T47D (cell line): ENCODE data around the gene TSPAN11.
A peak's percentile ranks its signal among the peaks of the same experiment; 100 is the strongest.

Source experiments
- DNase-seq, 2 experiments: peaks; one replicate each; pipeline versions ENCODE4 v3.0.0 to v3.0.0-alpha.2; 2011 to 2012; ENCODE audit warnings: low read depth in 1 of 2, low spot score in 1 of 2
- JUND ChIP-seq: IDR thresholded peaks from 2 replicates; pipeline ENCODE4 v1.6.1; 2012; ENCODE audit warnings: low read depth
- in situ Hi-C: cut with HindIII; loops from 2 replicates; pipeline ENCODE4 v1.10.0; 2016; ENCODE audit warnings: low sequenced_read_pairs, low pct_unique_long_range_greater_than_20kb

The TSPAN11 gene

GRCh38 chr12:30969006-30969405, 42.5 kb downstream of the TSPAN11 start:
- in situ Hi-C loops: no loop called here
- no peak for DNase-seq
- TF ChIP-seq JUND: no peak

DNA sequence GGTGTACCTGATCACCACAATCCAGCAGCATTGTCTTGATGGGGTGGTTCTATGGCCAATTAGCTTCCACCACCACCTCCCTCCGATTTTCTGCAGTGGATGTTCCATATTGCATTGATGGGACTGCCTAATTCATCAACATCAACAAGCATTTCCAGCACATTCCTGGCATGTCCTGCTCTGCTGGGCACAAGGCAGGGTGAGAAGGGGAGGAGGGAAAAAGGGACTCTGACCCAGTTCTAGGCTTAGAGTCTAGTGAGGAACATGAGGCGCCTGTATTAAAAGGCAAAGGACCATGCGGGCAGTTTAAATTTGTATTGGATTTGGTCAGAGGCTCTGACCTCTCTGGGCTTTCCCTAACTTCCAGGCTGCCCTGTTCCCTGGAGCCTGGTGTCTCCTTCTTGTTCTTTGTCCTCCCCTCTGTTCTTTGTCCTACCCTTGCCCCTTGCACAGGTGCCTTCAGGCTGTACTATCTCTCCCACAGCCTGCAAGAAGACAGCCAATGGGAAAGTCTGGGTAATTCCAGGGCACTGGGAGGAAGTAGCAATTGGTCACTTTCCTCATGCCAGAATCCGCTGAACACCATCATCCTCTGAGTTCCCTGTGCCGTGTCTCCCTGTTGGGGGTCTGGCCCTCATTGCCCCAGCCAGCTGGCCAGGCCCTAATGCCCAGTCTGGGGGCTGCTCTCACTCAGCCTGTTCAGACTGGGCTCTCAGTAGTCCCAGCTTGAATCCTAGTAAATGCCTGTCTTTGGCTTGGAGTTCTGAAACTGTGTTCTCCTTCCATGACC, 43.3 kb downstream of the TSPAN11 start:
- TF ChIP-seq JUND: no peak
- in situ Hi-C loops: no loop called here
- no peak for DNase-seq

DNA sequence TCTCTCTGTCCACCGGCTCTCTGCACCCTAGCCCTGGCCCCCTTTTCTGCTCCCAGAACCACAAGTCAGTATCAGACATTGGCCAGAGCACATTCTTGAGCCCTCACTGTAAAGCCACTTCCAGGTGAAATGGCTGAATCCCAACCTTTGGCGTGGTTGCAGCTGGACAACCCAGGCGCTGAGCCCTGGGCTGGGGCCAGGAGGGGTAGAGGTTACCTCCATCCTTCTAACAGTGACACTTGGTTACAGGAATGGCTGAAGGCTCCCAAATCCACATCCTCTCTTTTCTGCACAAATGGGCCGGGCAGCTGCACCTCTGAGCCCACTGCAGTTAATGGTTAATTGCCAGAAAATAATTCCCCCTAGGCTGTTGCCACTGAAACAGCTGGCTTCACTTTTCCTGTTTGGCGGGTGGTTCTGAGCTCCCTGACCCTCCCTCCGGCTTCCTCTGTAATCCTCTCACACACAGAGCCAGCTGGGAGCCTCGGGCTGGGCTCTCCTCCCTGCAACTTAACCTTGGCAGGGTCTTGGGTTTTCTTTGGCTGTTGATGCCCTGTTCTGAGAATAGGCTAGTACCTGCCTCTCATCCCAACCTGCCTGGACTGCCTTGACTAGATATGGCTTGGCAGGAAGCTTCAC, 44.1 kb downstream of the TSPAN11 start:
- TF ChIP-seq JUND: no peak
- in situ Hi-C loops: no loop called here
- peak; percentile 31 to 56 for DNase-seq

DNA sequence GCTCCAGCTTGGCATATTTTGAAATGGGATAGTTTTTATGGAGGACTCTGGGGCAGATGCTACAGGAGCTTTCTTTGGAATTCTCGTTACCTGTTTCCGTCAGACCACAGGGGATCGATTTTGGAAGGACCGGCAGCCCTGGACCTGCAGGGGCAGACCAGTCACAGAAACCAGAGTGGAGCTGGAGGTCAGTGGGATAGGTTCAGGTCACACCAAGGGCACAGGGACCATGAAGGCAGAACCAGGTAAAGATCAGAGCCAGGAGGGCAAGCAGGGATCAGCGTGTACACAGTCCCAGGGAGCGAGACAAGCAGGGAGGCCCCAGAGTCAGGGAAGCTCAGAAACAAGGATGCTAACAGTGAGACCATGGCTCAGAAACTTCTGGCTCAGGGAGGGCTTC, 45.5 kb downstream of the TSPAN11 start:
- TF ChIP-seq JUND: no peak
- DNase-seq: no peak
- in situ Hi-C loops: no loop called here

GRCh38 chr12:30973175-30973574, 46.6 kb downstream of the TSPAN11 start:
- DNase-seq: no peak
- TF ChIP-seq JUND: no peak
- in situ Hi-C loops: no loop called here

DNA sequence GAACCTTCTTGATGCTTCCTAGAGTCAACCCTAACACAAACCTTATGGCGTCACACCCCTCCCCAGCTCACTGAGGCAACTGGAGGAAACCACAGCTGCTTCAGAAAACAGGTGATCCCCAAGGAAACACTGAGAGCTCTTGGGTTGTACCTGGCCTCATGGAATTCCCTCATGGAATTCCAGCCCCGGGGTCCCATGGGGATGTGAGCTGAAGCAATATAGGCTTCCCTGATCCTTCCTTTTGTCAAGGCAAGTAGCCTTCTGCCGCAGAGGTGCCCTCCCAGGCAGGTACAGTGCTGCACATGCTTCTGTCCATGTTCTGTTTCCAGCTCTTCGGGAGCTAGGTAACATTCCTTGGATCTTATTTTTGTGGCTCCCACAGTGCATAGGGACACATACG, 47.3 kb downstream of the TSPAN11 start:
- in situ Hi-C loops: no loop called here
- no peak for DNase-seq
- TF ChIP-seq JUND: no peak

DNA sequence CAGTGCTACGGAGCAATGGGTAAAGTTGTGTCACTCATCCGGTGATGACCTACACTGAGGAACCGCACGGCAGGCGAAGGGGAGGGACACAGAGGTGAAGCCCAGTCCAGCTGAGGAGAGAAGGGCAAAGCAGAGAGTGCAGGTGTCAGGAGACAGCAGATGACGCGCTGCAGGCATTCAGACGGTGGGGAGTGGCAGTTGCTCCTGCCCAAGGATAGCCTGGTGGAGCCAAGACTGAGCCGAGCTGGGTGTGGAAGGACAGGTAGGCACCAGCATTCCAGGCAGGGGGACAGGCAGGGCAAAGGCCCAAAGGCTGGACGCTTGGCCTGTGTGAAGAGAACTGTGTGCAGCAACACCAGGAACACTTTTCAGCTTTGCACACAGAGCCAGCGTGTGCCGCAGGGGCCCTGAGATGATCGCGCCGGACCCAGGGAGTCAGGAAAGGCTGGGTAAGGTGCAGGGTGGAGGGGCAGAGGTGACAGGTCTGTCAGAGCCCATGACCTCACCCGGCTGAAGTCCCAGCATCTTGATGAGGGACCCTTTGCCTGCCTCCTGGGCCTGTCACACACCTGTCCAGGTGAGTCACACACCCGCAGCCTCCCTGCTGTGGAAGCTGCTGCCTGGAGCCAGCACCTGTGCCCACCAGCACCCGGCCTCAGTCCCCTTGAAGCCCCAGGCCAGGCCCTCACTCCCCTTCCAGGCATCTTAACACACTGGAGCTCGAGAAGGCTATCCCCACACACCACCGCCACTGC, 48.4 kb downstream of the TSPAN11 start:
- TF ChIP-seq JUND: no peak
- in situ Hi-C loops: no loop called here
- no peak for DNase-seq

DNA sequence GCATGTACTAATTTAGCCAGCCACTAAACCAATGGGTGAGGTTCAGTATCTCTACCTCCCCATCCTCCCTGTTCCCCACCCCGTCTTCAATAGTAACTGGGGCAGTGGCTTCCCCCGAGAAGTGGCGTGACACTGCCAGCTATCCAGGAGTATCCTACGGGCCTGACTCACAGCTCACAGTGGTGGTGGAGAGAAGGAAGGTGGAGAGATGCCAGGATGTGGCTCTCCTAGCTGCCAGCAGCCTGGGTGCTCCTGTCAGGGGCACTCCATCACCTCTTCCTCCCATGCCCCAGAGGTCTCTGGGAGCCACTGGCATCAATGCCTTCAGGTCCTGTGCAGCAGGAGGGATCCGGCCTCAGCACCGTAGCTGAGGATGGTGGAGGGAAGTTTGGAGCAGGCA, 49.0 kb downstream of the TSPAN11 start:
- in situ Hi-C loops: no loop called here
- TF ChIP-seq JUND: no peak
- no peak for DNase-seq

DNA sequence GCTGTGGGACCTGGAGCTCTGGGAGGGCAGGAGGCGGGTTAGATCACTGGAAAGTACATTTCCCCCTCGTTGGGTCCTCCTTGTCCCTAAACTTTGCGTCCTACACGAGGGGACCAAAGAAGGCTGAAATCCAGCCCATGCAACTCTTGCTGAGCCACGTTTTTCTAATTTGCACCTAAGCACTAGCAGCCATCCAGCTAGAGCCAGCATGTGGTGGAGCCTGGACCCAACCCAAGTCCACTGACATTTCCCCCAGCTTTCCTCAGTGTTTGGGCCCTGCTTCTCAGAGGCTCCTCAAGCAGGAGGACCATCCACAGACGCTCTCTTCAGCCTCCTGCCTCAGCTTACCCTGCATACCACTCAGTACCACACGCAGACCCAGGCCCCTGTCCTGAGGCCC, 49.7 kb downstream of the TSPAN11 start:
- no peak for DNase-seq
- TF ChIP-seq JUND: no peak
- in situ Hi-C loops: no loop called here

DNA sequence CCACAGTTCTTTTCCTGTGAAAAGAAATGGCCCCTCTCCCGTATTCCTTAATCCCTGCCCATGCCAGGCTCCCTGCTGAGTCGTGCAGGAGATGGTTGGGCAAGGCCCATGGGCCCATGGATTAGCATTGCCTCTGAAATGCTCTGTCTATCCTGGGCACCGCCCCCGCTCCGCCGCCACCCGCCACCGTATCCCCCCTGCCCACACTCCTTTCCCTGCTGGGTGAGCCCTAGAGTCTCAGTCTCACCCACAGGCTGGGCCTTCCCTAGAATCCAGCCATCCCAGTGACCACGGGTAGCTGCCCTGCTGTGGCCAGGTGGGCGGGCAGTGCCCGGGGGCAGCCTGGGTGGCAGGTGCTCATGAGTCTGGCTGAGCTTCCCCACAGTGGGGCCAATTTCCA, 50.6 kb downstream of the TSPAN11 start:
- in situ Hi-C loops: no loop called here
- no peak for TF ChIP-seq JUND
- no peak for DNase-seq

DNA sequence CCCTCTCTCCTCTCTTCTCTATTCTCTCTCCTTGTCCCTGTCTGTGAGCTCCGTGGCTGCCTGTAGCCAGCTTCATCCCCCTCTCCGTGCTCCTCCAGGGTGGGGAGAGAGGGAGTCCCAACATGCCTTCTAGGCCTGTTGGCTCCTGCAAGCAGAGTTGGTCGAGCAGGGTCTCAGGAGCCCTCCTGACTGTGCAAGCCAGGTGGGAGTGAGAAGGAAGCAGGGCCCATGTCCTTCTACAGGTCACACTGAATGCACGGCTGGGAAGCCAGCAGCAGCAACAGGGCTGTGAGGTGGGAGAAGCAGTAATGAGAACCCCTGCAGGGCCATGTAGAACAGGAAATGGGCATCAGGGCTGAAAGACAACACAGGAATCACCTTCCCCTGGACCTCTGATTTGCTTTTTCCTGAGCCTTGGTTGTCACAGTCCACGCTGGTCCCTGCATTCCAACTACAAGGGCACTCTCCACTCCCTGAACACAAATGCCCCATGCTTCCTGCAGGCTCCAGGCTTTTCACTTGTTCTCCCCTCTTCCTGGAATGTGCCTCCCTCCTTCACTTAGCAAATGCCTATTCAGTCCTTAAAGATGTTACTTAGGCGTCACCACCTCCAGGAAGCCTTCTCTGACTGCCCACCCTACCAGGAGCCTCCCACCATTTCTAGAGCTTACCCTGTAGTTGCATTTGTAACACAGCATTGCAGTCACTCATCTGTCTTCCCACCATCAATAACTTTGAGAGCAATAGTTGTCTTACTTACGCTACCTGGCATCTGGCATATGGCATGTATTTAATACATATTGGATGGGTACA, 51.2 kb downstream of the TSPAN11 start:
- in situ Hi-C loops: no loop called here
- no peak for DNase-seq
- TF ChIP-seq JUND: no peak

- TF ChIP-seq JUND: no peak
- DNase-seq: no peak
- in situ Hi-C loops: no loop called here
Observed at GRCh38 chr12:30978639-30979038, 52.1 kb downstream of the TSPAN11 start.
